GM12875 (cell line): ENCODE measurements around the gene LSM4.

Source experiments
- H3K4me3 ChIP-seq: one replicate; pipeline ENCODE4 v1.5.1; 2011; ENCODE audit warnings: low read depth, low read length, control low read depth
- CTCF ChIP-seq: IDR thresholded peaks from 2 replicates; pipeline ENCODE4 v1.5.1; 2011; ENCODE audit warnings: low read depth, mild to moderate bottlenecking, control low read depth, inconsistent platforms, low read length, moderate library complexity, borderline replicate concordance; ENCODE audit not compliant: insufficient read depth

Gene LSM4

GRCh38 chr19:18306209-18306887 is 16.5 kb downstream of the LSM4 start:
- TF ChIP-seq CTCF: no peak
- H3K4me3 ChIP-seq: no peak overlapping the region

- H3K4me3 ChIP-seq: peak overlapping the region; percentile 52
Measured at GRCh38 chr19:18304458-18305310, 18.2 kb downstream of the LSM4 start.

GRCh38 chr19:18304208-18304457 is 18.7 kb downstream of the LSM4 start:
- no peak for TF ChIP-seq CTCF
- peak overlapping the region; percentile 52 for H3K4me3 ChIP-seq

More at GRCh38 chr19:18304458-18305310, 18.2 kb downstream of the LSM4 start:
- no peak for TF ChIP-seq CTCF

GRCh38 chr19:18301718-18302111 is 21.2 kb downstream of the LSM4 start:
- H3K4me3 ChIP-seq: no peak overlapping the region
- no peak for TF ChIP-seq CTCF

- no peak for TF ChIP-seq CTCF
- no peak overlapping the region for H3K4me3 ChIP-seq
Measured at GRCh38 chr19:18300930-18301717, 21.8 kb downstream of the LSM4 start.

GRCh38 chr19:18299654-18300053 is 23.2 kb downstream of the LSM4 start:
- H3K4me3 ChIP-seq: no peak overlapping the region
- no peak for TF ChIP-seq CTCF
